GM23248 (cell line): ENCODE data around the gene MYOM1. TPM values are rescaled to one million over a fixed set of nuclear protein-coding genes. Genes with fewer than 3 reads are reported as not detected.

Source experiments
- DNase-seq: peaks from one replicate; pipeline ENCODE4 v3.0.0-alpha.2; 2015
- H2AFZ ChIP-seq: fragments of 200-600 bp; sonication (generic); 2 replicates; pipeline ENCODE4 v1.6.1; 2016; ENCODE audit warnings: antibody characterized with exemption
- H3F3A ChIP-seq: fragments of 200-600 bp; sonication (generic); 2 replicates; pipeline ENCODE4 v1.6.1; 2016; ENCODE audit warnings: mild to moderate bottlenecking, antibody characterized with exemption, mixed run types; ENCODE audit not compliant: insufficient read depth
- H3K27ac ChIP-seq: fragments of 200-600 bp; sonication (generic); 2 replicates; pipeline ENCODE4 v1.5.1; 2016; ENCODE audit warnings: mild to moderate bottlenecking
- H3K27me3 ChIP-seq: fragments of 200-600 bp; sonication (generic); replicated peaks from 2 replicates; pipeline ENCODE4 v1.6.1; 2016; ENCODE audit warnings: mild to moderate bottlenecking; ENCODE audit not compliant: insufficient read depth
- H3K36me3 ChIP-seq: fragments of 200-600 bp; sonication (generic); 2 replicates; pipeline ENCODE4 v1.6.1; 2016; ENCODE audit warnings: low read depth, mild to moderate bottlenecking
- H3K4me1 ChIP-seq: fragments of 200-600 bp; sonication (generic); 2 replicates; pipeline ENCODE4 v1.6.1; 2016; ENCODE audit warnings: mild to moderate bottlenecking; ENCODE audit not compliant: insufficient read depth
- H3K4me2 ChIP-seq: fragments of 200-600 bp; sonication (generic); one replicate; pipeline ENCODE4 v1.6.1; 2016; ENCODE audit warnings: mild to moderate bottlenecking; ENCODE audit not compliant: unreplicated experiment
- H3K4me3 ChIP-seq: fragments of 200-600 bp; sonication (generic); 2 replicates; pipeline ENCODE4 v1.5.1; 2016; ENCODE audit warnings: mild to moderate bottlenecking
- H3K79me2 ChIP-seq: fragments of 200-600 bp; sonication (generic); 2 replicates; pipeline ENCODE4 v1.6.1; 2016; ENCODE audit warnings: mild to moderate bottlenecking; ENCODE audit not compliant: insufficient read depth
- H3K9ac ChIP-seq: fragments of 200-600 bp; sonication (generic); 2 replicates; pipeline ENCODE4 v1.6.1; 2016; ENCODE audit warnings: mild to moderate bottlenecking
- H3K9me2 ChIP-seq: fragments of 200-600 bp; sonication (generic); 2 replicates; pipeline ENCODE4 v1.6.1; 2016; ENCODE audit warnings: mixed run types, mild to moderate bottlenecking, moderate library complexity; ENCODE audit not compliant: insufficient read depth
- H3K9me3 ChIP-seq: fragments of 200-600 bp; sonication (generic); one replicate; pipeline ENCODE4 v1.6.1; 2017; ENCODE audit warnings: low read depth
- H4K20me1 ChIP-seq: fragments of 200-600 bp; sonication (generic); 2 replicates; pipeline ENCODE4 v1.6.0; 2016; ENCODE audit not compliant: insufficient read depth
- EZH2 ChIP-seq: fragments of 200-600 bp; sonication (generic); IDR thresholded peaks from 2 replicates; pipeline ENCODE4 v1.6.1; 2018; ENCODE audit warnings: antibody characterized with exemption, mild to moderate bottlenecking; ENCODE audit not compliant: insufficient read depth, poor library complexity, severe bottlenecking
- EZH2phosphoT487 ChIP-seq: fragments of 200-600 bp; sonication (generic); IDR thresholded peaks from 2 replicates; pipeline ENCODE4 v1.6.1; 2018; ENCODE audit warnings: antibody characterized with exemption, moderate library complexity, mild to moderate bottlenecking, low read depth; ENCODE audit not compliant: insufficient read depth
- WGBS, 2 experiments: methylation state at CpG; one replicate each; pipeline ENCODE4 v1.1.6; 2015 to 2017; ENCODE audit warnings: low lambda C conversion rate in 2 of 2, low coverage in 1 of 2; ENCODE audit errors: missing lambda C conversion rate in 2 of 2; 5-methylcytosine and 5-hydroxymethylcytosine counted together
- in situ Hi-C: fragments of 300-500 bp; cut with MboI; formaldehyde crosslinking; loops from 2 replicates; pipeline ENCODE4 v1.15.0; 2020
- polyA plus RNA-seq: library from polyadenylated mRNA; unstranded; fragments of >200 nt; fragmentation: Nextera tagmentation; extraction: Ambion mirVana; gene quantifications from 2 replicates; pipeline ENCODE4 v1.2.1, GENCODE V29; 2016
- total RNA-seq: library from RNA; depleted of rRNA; stranded (reverse); fragments of >200 nt; shearing (Covaris generic); gene quantifications from 2 replicates; pipeline ENCODE4 v1.2.3, GENCODE V29; 2014; rRNA removed

MYOM1 gene
- 0.65 TPM in 1 of 2 replicates, not detected in the other for total RNA-seq
- 0.42 and 0.64 TPM in 2 replicates for polyA plus RNA-seq

GRCh38 chr18:3219631-3220335, at the start of gene MYOM1:
TSS of gene MYOM1 (minus strand) at chr18:3219968. CDS start at chr18:3215223, 4,745 bp downstream.
- Histone ChIP-seq H3K4me3 (no peak within 1 kb of the TSS), H3K36me3 (no peaks in the 10 kb centered on the region), H3K9me2 (no peaks in the 10 kb centered on the region), H3K4me2 (no peak within 1 kb of the TSS), H2AFZ (no peak within 1 kb of the TSS; the same call in 1 of the 2 replicates), H3K4me1 (no peaks in the 10 kb centered on the region), H3K27me3 (no peaks in the 10 kb centered on the region), H3K9ac (no peak within 1 kb of the TSS), H3K27ac (no peak within 1 kb of the TSS), H3K79me2 (no peaks in the 10 kb centered on the region), H3K9me3 (no peaks in the 10 kb centered on the region), H3F3A (no peaks in the 10 kb centered on the region), H4K20me1 (no peaks in the 10 kb centered on the region)
- WGBS, 2 experiments, result 75 to 78% methylated on average over 9 of the region's 9 CpGs
- in situ Hi-C loops, result no loop called here
- no peak for DNase-seq
- TF ChIP-seq EZH2, result no peak
- TF ChIP-seq EZH2phosphoT487, result no peak

GRCh38 chr18:3269241-3269913, 49.6 kb upstream of the MYOM1 start:
- TF ChIP-seq EZH2phosphoT487, result no peak
- TF ChIP-seq EZH2, result no peak
- H3K79me2 ChIP-seq, result peaks cover 100% of the 10 kb centered on the region
- no peaks in the 10 kb centered on the region for H3K9me3 ChIP-seq
- no peak overlapping the region for H2AFZ ChIP-seq
- WGBS, 2 experiments, result 31% methylated on average over 4 of the region's 4 CpGs
- peak overlapping the region; percentile 74 for H3K27ac ChIP-seq
- in situ Hi-C loops, result no loop called here
- peak overlapping the region; percentile 77 for H3K4me2 ChIP-seq
- peaks cover 83% of the 10 kb centered on the region for H3F3A ChIP-seq
- H3K36me3 ChIP-seq, result peaks cover 14% of the 10 kb centered on the region; the same call in 1 of the 2 replicates
- H4K20me1 ChIP-seq, result peaks cover 55% of the 10 kb centered on the region
- H3K4me1 ChIP-seq, result peaks cover 76% of the 10 kb centered on the region
- H3K9ac ChIP-seq, result peak overlapping the region; percentile 27; the same call in 1 of the 2 replicates
- peak; percentile 74 for DNase-seq
- H3K9me2 ChIP-seq, result no peaks in the 10 kb centered on the region
- no peaks in the 10 kb centered on the region for H3K27me3 ChIP-seq
- peak overlapping the region; percentile 58 for H3K4me3 ChIP-seq

- H3K79me2 ChIP-seq, result peaks cover 100% of the 10 kb centered on the region
- in situ Hi-C loops, result no loop called here
- H3K4me1 ChIP-seq, result peaks cover 78% of the 10 kb centered on the region
- peaks cover 85% of the 10 kb centered on the region for H3F3A ChIP-seq
- no peak for DNase-seq
- peak overlapping the region; percentile 77 for H3K4me2 ChIP-seq
- H4K20me1 ChIP-seq, result peaks cover 57% of the 10 kb centered on the region
- no peaks in the 10 kb centered on the region for H3K27me3 ChIP-seq
- peak overlapping the region; percentile 58 for H3K4me3 ChIP-seq
- peaks cover 5% of the 10 kb centered on the region; the same call in 1 of the 2 replicates for H3K36me3 ChIP-seq
- H3K9me3 ChIP-seq, result no peaks in the 10 kb centered on the region
- no peak overlapping the region for H3K9ac ChIP-seq
- H2AFZ ChIP-seq, result no peak overlapping the region
- H3K27ac ChIP-seq, result peak overlapping the region; percentile 74
- no peak for TF ChIP-seq EZH2
- TF ChIP-seq EZH2phosphoT487, result no peak
- no peaks in the 10 kb centered on the region for H3K9me2 ChIP-seq
Measured at GRCh38 chr18:3268306-3268705, 48.5 kb upstream of the MYOM1 start.

GRCh38 chr18:3266062-3266608, 46.4 kb upstream of the MYOM1 start:
- peak overlapping the region; percentile 90 for H3K27ac ChIP-seq
- DNase-seq, result no peak
- in situ Hi-C loops, result no loop called here
- H3K4me1 ChIP-seq, result peaks cover 68% of the 10 kb centered on the region
- H3K9me3 ChIP-seq, result no peaks in the 10 kb centered on the region
- TF ChIP-seq EZH2 (no peak), EZH2phosphoT487 (no peak)
- H3K4me2 ChIP-seq, result peak overlapping the region; percentile 98
- 56 to 58% methylated on average over 7 of the region's 7 CpGs for WGBS, 2 experiments
- 0 out of 2 replicates have a peak overlapping the region, but pooled peaks have one; percentile 99 for H3K4me3 ChIP-seq
- no peak overlapping the region for H3K9ac ChIP-seq
- H2AFZ ChIP-seq, result no peak overlapping the region
- peaks cover 91% of the 10 kb centered on the region for H3K79me2 ChIP-seq
- no peaks in the 10 kb centered on the region for H3K36me3 ChIP-seq
- H4K20me1 ChIP-seq, result peaks cover 49% of the 10 kb centered on the region
- no peaks in the 10 kb centered on the region for H3K27me3 ChIP-seq
- H3K9me2 ChIP-seq, result no peaks in the 10 kb centered on the region
- peaks cover 78% of the 10 kb centered on the region for H3F3A ChIP-seq
